Measurements from ENCODE around the gene NPBWR2. TPM values are rescaled to one million over a fixed set of nuclear protein-coding genes. Genes with fewer than 3 reads are reported as not detected.

The NPBWR2 gene
- total and polyA plus RNA-seq, 5 experiments from 2014 or later, result not detected

GRCh38 chr20:64063389-64064144 lies 43.8 kb downstream of the NPBWR2 start:
- H3K9me3 Mint-ChIP-seq, result no peaks in the 10 kb centered on the region
- no peak for DNase-seq
- peak overlapping the region; percentile 81 to 92 (median 86) for H3K4me3 Mint-ChIP-seq

DNA sequence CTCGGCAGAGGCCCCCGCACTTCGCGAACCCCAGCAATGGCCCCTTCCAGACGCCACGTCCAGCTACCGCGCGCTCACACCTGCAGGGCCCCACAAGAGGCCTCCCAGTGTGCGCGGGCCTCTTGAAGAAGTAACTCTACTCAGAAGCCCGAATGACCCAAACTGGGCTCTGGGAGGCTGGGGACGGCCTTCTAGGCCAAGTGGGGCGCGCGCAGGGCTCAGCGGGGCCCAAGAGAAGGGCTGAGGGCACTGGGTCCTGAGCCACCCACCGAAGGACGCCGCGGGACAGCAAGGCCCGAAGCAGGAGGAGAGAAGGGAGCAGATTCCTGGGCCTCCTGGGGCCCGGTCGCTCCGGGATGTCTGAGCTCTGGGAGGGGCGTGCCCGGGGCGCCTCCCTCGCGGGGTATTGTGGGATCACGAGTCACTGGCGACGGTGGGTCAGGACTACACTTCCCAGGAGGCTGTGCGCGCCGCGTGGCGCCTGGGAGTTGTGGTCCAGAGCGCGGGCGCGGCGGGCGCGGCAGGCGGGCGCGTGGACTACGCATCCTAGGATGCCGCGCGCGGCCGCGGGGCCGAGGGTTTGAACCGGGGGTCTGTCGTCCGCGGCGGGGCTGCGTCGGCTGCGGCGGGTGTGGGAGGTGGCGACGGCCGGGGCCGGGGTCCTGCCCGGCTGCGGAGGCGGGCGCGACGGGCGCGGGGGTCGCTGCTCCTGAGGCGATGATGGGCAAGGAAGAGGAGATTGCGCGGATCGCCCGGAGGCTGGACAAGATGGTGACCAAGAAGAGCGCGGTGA lies 44.6 kb downstream of the NPBWR2 start, which contains the start of gene TCEA2:
Gene TCEA2, plus strand, starts transcription at position 603 of the 793 bp plus-strand sequence. Its CDS starts 115 bp downstream, at position 718.
- peak within 1 kb of the TSS; percentile 40 to 92 (median 76) for H3K27ac Mint-ChIP-seq
- H3K9me3 Mint-ChIP-seq, result no peaks in the 10 kb centered on the region
- no peaks in the 10 kb centered on the region for H3K36me3 Mint-ChIP-seq
- DNase-seq, result peak; percentile 82 to 94 (median 90)
- H3K27me3 Mint-ChIP-seq, result no peaks in the 10 kb centered on the region
- ATAC-seq, result peak; percentile 94 to 97
- H3K4me3 Mint-ChIP-seq, result peak within 1 kb of the TSS; percentile 81 to 92 (median 86)
- peaks cover 25 to 56% (median 51%) of the 10 kb centered on the region in 4 donors for H3K4me1 Mint-ChIP-seq
- POLR2A ChIA-PET, result interaction anchor here (0.6 to 2.7 kb wide), 17 partner anchors 9 to 324 kb away, joined by 3 to 38 read pairs (median 4); partner anchors contain the start of genes OPRL1, PRPF6, RGS19 and SAMD10

More at GRCh38 chr20:64063389-64064144, 43.8 kb downstream of the NPBWR2 start:
- ATAC-seq, result no peak
- POLR2A ChIA-PET, result interaction anchor here (0.6 to 2.7 kb wide), 14 partner anchors 9 to 325 kb away, joined by 3 to 38 read pairs (median 4); partner anchors contain the start of genes OPRL1, PRPF6, RGS19 and SAMD10
- Mint-ChIP-seq H3K4me1 (peaks cover 21 to 50% (median 47%) of the 10 kb centered on the region in 4 donors), H3K36me3 (no peaks in the 10 kb centered on the region), H3K27me3 (no peaks in the 10 kb centered on the region), H3K27ac (peak overlapping the region; percentile 29 to 92 (median 72))

GRCh38 chr20:64062276-64062595 lies 45.1 kb downstream of the NPBWR2 start:
- peaks cover 25 to 56% (median 51%) of the 10 kb centered on the region in 4 donors for H3K4me1 Mint-ChIP-seq
- H3K4me3 Mint-ChIP-seq, result peak overlapping the region in 8 of 10 donors; percentile 9 to 92 (median 56)
- POLR2A ChIA-PET, result interaction anchor here (0.6 to 2.7 kb wide), 14 partner anchors 10 to 323 kb away, joined by 3 to 38 read pairs (median 4); partner anchors contain the start of genes OPRL1, PRPF6, RGS19 and SAMD10
- ATAC-seq (no peak), DNase-seq (no peak)
- no peaks in the 10 kb centered on the region for H3K27me3 Mint-ChIP-seq
- no peak overlapping the region for H3K27ac Mint-ChIP-seq
- no peaks in the 10 kb centered on the region for H3K36me3 Mint-ChIP-seq
- no peaks in the 10 kb centered on the region for H3K9me3 Mint-ChIP-seq

- POLR2A ChIA-PET, result interaction anchor here (0.7 to 4.9 kb wide), 8 partner anchors 18 to 562 kb away, joined by 3 to 49 read pairs (median 4); partner anchors contain the start of genes LIME1, OPRL1, PRPF6 and SAMD10
- Mint-ChIP-seq H3K27ac (peak overlapping the region in 1 of 10 donors; percentile 68), H3K36me3 (no peaks in the 10 kb centered on the region), H3K9me3 (no peaks in the 10 kb centered on the region), H3K4me3 (peak overlapping the region in 3 of 10 donors; percentile 10 to 71 (median 66)), H3K27me3 (peaks cover 0 to 8% (median 3%) of the 10 kb centered on the region in 5 donors), H3K4me1 (peaks cover 4 to 26% (median 19%) of the 10 kb centered on the region in 4 donors)
- ATAC-seq (no peak), DNase-seq (no peak)
Observed at GRCh38 chr20:64058536-64058935, 48.8 kb downstream of the NPBWR2 start.

- no peaks in the 10 kb centered on the region for H3K9me3 Mint-ChIP-seq
- H3K36me3 Mint-ChIP-seq, result no peaks in the 10 kb centered on the region
- peak overlapping the region in 7 of 10 donors; percentile 7 to 71 (median 57) for H3K27ac Mint-ChIP-seq
- peak overlapping the region; percentile 15 to 74 (median 64) for H3K4me3 Mint-ChIP-seq
- peaks cover 7 to 30% (median 18%) of the 10 kb centered on the region in 4 donors for H3K4me1 Mint-ChIP-seq
- POLR2A ChIA-PET, result interaction anchor here (0.5 to 4.9 kb wide), 9 partner anchors 13 to 621 kb away, joined by 3 to 49 read pairs (median 4); partner anchors contain the start of genes LIME1, OPRL1, PRPF6 and RGS19
- ATAC-seq (peak; percentile 88 to 92), DNase-seq (peak; percentile 62 to 89 (median 78))
- peaks cover 0 to 14% (median 8%) of the 10 kb centered on the region in 5 donors for H3K27me3 Mint-ChIP-seq
Observed at GRCh38 chr20:64057628-64058498, 49.5 kb downstream of the NPBWR2 start.

DNA sequence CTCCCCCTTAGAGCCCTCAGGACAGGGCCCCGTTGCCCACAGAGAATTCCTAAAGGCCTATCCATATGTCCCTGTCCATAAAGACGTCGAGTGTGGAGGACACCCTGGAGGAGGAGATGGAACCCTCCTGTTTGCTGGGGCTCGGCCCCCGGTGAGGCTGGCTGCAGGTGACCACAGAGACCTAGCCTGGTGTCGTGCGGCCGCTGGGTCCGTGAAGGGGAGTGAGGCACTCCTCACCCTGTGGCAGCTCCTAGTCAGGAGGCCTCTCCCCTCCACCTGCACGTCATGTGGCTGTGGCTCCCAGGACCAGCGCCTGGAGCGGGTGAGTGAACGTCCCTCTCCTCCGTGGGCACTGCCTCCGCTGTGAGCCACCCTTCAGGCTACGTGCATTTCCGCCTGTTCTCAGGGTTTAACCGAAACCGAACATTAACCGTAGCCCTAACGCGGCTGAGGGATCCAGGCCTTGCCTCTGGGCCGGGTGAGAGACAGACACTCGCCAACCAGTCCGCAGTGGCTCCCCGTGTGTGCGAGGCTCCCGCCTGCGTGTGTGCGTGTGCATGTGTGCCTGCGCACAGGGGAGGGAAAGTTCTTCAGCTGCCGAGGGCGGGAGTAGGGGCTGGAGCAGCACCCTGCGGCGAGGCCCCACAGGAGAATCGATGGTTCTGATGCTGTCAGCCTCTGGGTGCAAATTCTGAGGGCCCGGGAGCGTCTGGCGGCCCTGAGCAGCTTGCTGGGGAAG lies 50.3 kb downstream of the NPBWR2 start:
- DNase-seq, result no peak
- Mint-ChIP-seq H3K27ac (peak overlapping the region in 7 of 10 donors; percentile 24 to 71 (median 53)), H3K4me3 (peak overlapping the region; percentile 15 to 74 (median 64)), H3K36me3 (no peaks in the 10 kb centered on the region), H3K9me3 (no peaks in the 10 kb centered on the region), H3K27me3 (peaks cover 0 to 19% (median 8%) of the 10 kb centered on the region in 5 donors), H3K4me1 (peaks cover 7 to 25% (median 15%) of the 10 kb centered on the region in 4 donors)
- ATAC-seq, result peak; percentile 59 to 61
- POLR2A ChIA-PET, result interaction anchor here (0.5 to 4.9 kb wide), 8 partner anchors 12 to 620 kb away, joined by 3 to 49 read pairs (median 4); partner anchors contain the start of genes LIME1, PRPF6, RGS19 and SAMD10

- H3K4me1 Mint-ChIP-seq, result peaks cover 7 to 23% (median 13%) of the 10 kb centered on the region in 4 donors
Observed at GRCh38 chr20:64056639-64056888, 50.8 kb downstream of the NPBWR2 start.

GRCh38 chr20:64055893-64056638 lies 51.3 kb downstream of the NPBWR2 start:
- H3K4me1 Mint-ChIP-seq, result peaks cover 7 to 23% (median 13%) of the 10 kb centered on the region in 4 donors
- DNase-seq (no peak), ATAC-seq (no peak)
- no peaks in the 10 kb centered on the region for H3K9me3 Mint-ChIP-seq
- POLR2A ChIA-PET, result interaction anchor here (1.9 to 4.9 kb wide), 2 partner anchors 16 to 22 kb away, joined by 8 to 49 read pairs; partner anchors contain the start of gene RGS19
- H3K27me3 Mint-ChIP-seq, result peaks cover 0 to 29% (median 8%) of the 10 kb centered on the region in 5 donors
- no peaks in the 10 kb centered on the region for H3K36me3 Mint-ChIP-seq
- H3K4me3 Mint-ChIP-seq, result no peak overlapping the region
- no peak overlapping the region for H3K27ac Mint-ChIP-seq

More at GRCh38 chr20:64056639-64056888, 50.8 kb downstream of the NPBWR2 start:
- peak overlapping the region in 1 of 10 donors; percentile 71 for H3K4me3 Mint-ChIP-seq
- H3K9me3 Mint-ChIP-seq, result no peaks in the 10 kb centered on the region
- no peak for DNase-seq
- POLR2A ChIA-PET, result interaction anchor here (1.9 to 4.9 kb wide), 2 partner anchors 16 to 22 kb away, joined by 8 to 49 read pairs; partner anchors contain the start of gene RGS19
- peaks cover 0 to 24% (median 8%) of the 10 kb centered on the region in 5 donors for H3K27me3 Mint-ChIP-seq
- no peak for ATAC-seq
- peak overlapping the region in 1 of 10 donors; percentile 68 for H3K27ac Mint-ChIP-seq
- no peaks in the 10 kb centered on the region for H3K36me3 Mint-ChIP-seq

- peaks cover 0 to 36% (median 8%) of the 10 kb centered on the region in 5 donors for H3K27me3 Mint-ChIP-seq
Observed at GRCh38 chr20:64055396-64055892, 51.9 kb downstream of the NPBWR2 start.

More at GRCh38 chr20:64055396-64055892, 51.9 kb downstream of the NPBWR2 start:
- ATAC-seq (no peak), DNase-seq (no peak)
- Mint-ChIP-seq H3K4me3 (no peak overlapping the region), H3K4me1 (peaks cover 7 to 23% (median 14%) of the 10 kb centered on the region in 4 donors), H3K36me3 (no peaks in the 10 kb centered on the region), H3K9me3 (no peaks in the 10 kb centered on the region), H3K27ac (no peak overlapping the region)
- POLR2A ChIA-PET, result interaction anchor here (7.5 kb wide), 1 partner anchor 15 kb away, joined by 53 read pairs; no protein-coding TSS in a partner anchor
